ENCODE data around the gene EPHB2.

DNA sequence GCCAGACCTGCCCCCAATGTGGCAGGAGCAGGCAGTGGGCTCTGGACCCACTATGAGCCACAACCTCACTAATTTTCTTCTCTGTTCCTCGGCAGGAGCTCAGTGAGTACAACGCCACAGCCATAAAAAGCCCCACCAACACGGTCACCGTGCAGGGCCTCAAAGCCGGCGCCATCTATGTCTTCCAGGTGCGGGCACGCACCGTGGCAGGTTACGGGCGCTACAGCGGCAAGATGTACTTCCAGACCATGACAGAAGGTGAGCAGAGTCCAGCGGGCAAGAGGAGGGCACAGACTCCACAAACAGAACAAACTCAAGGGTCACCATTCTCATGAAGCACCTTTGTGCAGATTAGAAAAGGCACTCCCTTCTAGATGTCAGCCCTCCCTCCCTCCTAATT lies 182.2 kb downstream of the EPHB2 start:
- TF ChIP-seq, protein P1, sequence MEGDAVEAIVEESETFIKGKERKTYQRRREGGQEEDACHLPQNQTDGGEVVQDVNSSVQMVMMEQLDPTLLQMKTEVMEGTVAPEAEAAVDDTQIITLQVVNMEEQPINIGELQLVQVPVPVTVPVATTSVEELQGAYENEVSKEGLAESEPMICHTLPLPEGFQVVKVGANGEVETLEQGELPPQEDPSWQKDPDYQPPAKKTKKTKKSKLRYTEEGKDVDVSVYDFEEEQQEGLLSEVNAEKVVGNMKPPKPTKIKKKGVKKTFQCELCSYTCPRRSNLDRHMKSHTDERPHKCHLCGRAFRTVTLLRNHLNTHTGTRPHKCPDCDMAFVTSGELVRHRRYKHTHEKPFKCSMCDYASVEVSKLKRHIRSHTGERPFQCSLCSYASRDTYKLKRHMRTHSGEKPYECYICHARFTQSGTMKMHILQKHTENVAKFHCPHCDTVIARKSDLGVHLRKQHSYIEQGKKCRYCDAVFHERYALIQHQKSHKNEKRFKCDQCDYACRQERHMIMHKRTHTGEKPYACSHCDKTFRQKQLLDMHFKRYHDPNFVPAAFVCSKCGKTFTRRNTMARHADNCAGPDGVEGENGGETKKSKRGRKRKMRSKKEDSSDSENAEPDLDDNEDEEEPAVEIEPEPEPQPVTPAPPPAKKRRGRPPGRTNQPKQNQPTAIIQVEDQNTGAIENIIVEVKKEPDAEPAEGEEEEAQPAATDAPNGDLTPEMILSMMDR (IDR thresholded peaks at IDR 0.05; ENCODE audit: poor library complexity, severe bottlenecking): no peak
- TF ChIP-seq, protein P2, sequence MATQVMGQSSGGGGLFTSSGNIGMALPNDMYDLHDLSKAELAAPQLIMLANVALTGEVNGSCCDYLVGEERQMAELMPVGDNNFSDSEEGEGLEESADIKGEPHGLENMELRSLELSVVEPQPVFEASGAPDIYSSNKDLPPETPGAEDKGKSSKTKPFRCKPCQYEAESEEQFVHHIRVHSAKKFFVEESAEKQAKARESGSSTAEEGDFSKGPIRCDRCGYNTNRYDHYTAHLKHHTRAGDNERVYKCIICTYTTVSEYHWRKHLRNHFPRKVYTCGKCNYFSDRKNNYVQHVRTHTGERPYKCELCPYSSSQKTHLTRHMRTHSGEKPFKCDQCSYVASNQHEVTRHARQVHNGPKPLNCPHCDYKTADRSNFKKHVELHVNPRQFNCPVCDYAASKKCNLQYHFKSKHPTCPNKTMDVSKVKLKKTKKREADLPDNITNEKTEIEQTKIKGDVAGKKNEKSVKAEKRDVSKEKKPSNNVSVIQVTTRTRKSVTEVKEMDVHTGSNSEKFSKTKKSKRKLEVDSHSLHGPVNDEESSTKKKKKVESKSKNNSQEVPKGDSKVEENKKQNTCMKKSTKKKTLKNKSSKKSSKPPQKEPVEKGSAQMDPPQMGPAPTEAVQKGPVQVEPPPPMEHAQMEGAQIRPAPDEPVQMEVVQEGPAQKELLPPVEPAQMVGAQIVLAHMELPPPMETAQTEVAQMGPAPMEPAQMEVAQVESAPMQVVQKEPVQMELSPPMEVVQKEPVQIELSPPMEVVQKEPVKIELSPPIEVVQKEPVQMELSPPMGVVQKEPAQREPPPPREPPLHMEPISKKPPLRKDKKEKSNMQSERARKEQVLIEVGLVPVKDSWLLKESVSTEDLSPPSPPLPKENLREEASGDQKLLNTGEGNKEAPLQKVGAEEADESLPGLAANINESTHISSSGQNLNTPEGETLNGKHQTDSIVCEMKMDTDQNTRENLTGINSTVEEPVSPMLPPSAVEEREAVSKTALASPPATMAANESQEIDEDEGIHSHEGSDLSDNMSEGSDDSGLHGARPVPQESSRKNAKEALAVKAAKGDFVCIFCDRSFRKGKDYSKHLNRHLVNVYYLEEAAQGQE (IDR thresholded peaks at IDR 0.05; ENCODE audit: borderline replicate concordance): no peak
- TF ChIP-seq EZH2 (IDR thresholded peaks at IDR 0.05; ENCODE audit: borderline replicate concordance, insufficient read depth, low read length, poor library complexity, severe bottlenecking) (no peak), POLR2AphosphoS5 (IDR thresholded peaks at IDR 0.05) (no peak), RAD21 (conservative IDR thresholded peaks at IDR 0.05) (no peak), EP300 (conservative IDR thresholded peaks at IDR 0.05; ENCODE audit: poor library complexity, severe bottlenecking) (no peak), TAF1 (IDR thresholded peaks at IDR 0.05; ENCODE audit: low read depth) (no peak), MXI1 (conservative IDR thresholded peaks at IDR 0.05; ENCODE audit: poor library complexity, severe bottlenecking) (no peak), SMC3 (conservative IDR thresholded peaks at IDR 0.05; ENCODE audit: poor library complexity) (no peak)
